ENCODE results near the gene STXBP6. TPM values are rescaled to one million over a fixed set of nuclear protein-coding genes. Genes with fewer than 3 reads are reported as not detected.

Gene STXBP6
- total and polyA plus RNA-seq, 2 donors (not counting 3 experiments of a cell fraction or from before 2014, with no cell fraction given) = 0.06 TPM; not detected in 1

DNA sequence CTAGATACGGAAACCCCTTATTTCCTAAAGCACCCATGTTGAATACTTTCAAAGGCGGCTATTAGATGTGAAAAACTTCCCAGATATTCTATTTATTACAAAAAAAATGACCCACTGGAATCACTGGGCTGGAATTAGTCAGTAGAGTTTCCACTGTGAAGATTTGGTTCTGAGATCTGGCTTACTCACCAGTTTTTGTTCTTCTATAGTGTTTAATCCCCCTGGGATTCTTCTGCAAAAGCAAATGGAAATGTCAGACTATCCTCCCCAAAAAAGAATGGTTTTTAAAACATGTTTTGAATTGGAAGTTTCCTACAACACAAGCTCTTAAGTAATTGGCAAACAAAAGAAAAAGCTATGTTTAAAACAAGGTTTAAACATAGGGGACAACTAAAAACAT is 166.4 kb downstream of the STXBP6 start:
- no peaks in the 10 kb centered on the region for H4K20me1 ChIP-seq (replicated peaks; ENCODE audit: control insufficient read depth, extremely low read depth, insufficient read depth, low read length)
- DNase-seq (ENCODE audit: low read depth, low spot score) = no peak
- ChIA-PET POLR2A (no interaction called here), CTCF (no interaction called here)
- intact Hi-C loops (cut with micrococcal nuclease) (no loop called here), dilution Hi-C loops (cut with MboI; ENCODE audit: extremely low pct_ligation_motif_present, low sequenced_read_pairs) (no loop called here)
- no peak overlapping the region for H2AFZ ChIP-seq (ENCODE audit: low read depth, low read length)
- H3K4me2 ChIP-seq (ENCODE audit: insufficient read depth, low read length) = no peak overlapping the region
- no peak for TF ChIP-seq JUN (IDR thresholded peaks at IDR 0.05; ENCODE audit: borderline replicate concordance, insufficient read depth, insufficient read length, low read depth)
- TF ChIP-seq MYC (IDR thresholded peaks at IDR 0.05; ENCODE audit: low read depth, low read length) = no peak
- TF ChIP-seq, protein P1, sequence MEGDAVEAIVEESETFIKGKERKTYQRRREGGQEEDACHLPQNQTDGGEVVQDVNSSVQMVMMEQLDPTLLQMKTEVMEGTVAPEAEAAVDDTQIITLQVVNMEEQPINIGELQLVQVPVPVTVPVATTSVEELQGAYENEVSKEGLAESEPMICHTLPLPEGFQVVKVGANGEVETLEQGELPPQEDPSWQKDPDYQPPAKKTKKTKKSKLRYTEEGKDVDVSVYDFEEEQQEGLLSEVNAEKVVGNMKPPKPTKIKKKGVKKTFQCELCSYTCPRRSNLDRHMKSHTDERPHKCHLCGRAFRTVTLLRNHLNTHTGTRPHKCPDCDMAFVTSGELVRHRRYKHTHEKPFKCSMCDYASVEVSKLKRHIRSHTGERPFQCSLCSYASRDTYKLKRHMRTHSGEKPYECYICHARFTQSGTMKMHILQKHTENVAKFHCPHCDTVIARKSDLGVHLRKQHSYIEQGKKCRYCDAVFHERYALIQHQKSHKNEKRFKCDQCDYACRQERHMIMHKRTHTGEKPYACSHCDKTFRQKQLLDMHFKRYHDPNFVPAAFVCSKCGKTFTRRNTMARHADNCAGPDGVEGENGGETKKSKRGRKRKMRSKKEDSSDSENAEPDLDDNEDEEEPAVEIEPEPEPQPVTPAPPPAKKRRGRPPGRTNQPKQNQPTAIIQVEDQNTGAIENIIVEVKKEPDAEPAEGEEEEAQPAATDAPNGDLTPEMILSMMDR (IDR thresholded peaks at IDR 0.05; ENCODE audit: extremely low read depth in 1 of 2, insufficient read depth in 1 of 2, low read depth in 1 of 2, low read length in 2 of 2) = no peak
- no peak for TF ChIP-seq GATA2 (IDR thresholded peaks at IDR 0.05; ENCODE audit: insufficient read depth, insufficient read length, low read depth, low read length)
- no peak for TF ChIP-seq FOS (IDR thresholded peaks at IDR 0.05; ENCODE audit: borderline replicate concordance, insufficient read depth, low read length)
- TF ChIP-seq, protein P2, sequence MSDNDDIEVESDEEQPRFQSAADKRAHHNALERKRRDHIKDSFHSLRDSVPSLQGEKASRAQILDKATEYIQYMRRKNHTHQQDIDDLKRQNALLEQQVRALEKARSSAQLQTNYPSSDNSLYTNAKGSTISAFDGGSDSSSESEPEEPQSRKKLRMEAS (IDR thresholded peaks at IDR 0.05; ENCODE audit: insufficient read depth, insufficient read length) = no peak
- no peak for TF ChIP-seq EZH2 (IDR thresholded peaks at IDR 0.05; ENCODE audit: borderline replicate concordance, low read depth, low read length, severe bottlenecking)
- no peak for TF ChIP-seq POLR2AphosphoS5 (IDR thresholded peaks at IDR 0.05; ENCODE audit: insufficient read depth, low read depth, low read length)
- no peak for TF ChIP-seq POLR2A (IDR thresholded peaks at IDR 0.05; ENCODE audit: low read depth, low read length)
- no peaks in the 10 kb centered on the region for H3K9me3 ChIP-seq (replicated peaks; ENCODE audit: control insufficient read depth, insufficient read depth, low read length)
- no peaks in the 10 kb centered on the region for H3K27me3 ChIP-seq (ENCODE audit: control insufficient read depth in 2 of 2, insufficient read depth in 2 of 2, low read length in 2 of 2)
- BruUV-seq (replicated peaks) = no TSS peak
- no peaks in the 10 kb centered on the region for H3K36me3 ChIP-seq (ENCODE audit: control insufficient read depth in 2 of 2, extremely low read depth in 1 of 2, insufficient read depth in 2 of 2, low read length in 2 of 2)
- H3K79me2 ChIP-seq (ENCODE audit: control insufficient read depth, insufficient read depth, low read length) = no peaks in the 10 kb centered on the region
- no peak overlapping the region for H3K9ac ChIP-seq (replicated peaks; ENCODE audit: extremely low read depth, insufficient read depth, low read length)
- FAIRE-seq = no peak
- no peaks in the 10 kb centered on the region for H3K4me1 ChIP-seq (ENCODE audit: control insufficient read depth, extremely low read depth, insufficient read depth, low read length)
- H3K27ac ChIP-seq (ENCODE audit: insufficient read depth, low read depth, low read length) = no peak overlapping the region
- no peak overlapping the region for H3K4me3 ChIP-seq (replicated peaks in 1 of 3; ENCODE audit: insufficient read depth in 1 of 3, low read depth in 1 of 3, low read length in 3 of 3)
- H3K9me1 ChIP-seq (replicated peaks; ENCODE audit: control insufficient read depth, extremely low read depth, insufficient read depth, low read length) = no peaks in the 10 kb centered on the region

All from endothelial cell of umbilical vein (primary cell).